ENCODE data around the gene ZP1.

- TF ChIP-seq CHD4 (IDR thresholded peaks at IDR 0.05) (no peak), CBX3 (IDR thresholded peaks at IDR 0.05; ENCODE audit: borderline replicate concordance, low read depth) (no peak), TARDBP (IDR thresholded peaks at IDR 0.05; ENCODE audit: borderline replicate concordance) (no peak), POLR2A (IDR thresholded peaks at IDR 0.05; ENCODE audit: low read depth, low read length) (no peak), FOXK2 (IDR thresholded peaks at IDR 0.05) (no peak), NR2C2 (IDR thresholded peaks at IDR 0.05; ENCODE audit: borderline replicate concordance, control insufficient read depth, insufficient read length, low read depth) (no peak)
- TF ChIP-seq, protein P1, sequence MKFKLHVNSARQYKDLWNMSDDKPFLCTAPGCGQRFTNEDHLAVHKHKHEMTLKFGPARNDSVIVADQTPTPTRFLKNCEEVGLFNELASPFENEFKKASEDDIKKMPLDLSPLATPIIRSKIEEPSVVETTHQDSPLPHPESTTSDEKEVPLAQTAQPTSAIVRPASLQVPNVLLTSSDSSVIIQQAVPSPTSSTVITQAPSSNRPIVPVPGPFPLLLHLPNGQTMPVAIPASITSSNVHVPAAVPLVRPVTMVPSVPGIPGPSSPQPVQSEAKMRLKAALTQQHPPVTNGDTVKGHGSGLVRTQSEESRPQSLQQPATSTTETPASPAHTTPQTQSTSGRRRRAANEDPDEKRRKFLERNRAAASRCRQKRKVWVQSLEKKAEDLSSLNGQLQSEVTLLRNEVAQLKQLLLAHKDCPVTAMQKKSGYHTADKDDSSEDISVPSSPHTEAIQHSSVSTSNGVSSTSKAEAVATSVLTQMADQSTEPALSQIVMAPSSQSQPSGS (IDR thresholded peaks at IDR 0.05; ENCODE audit: low read length), result no peak
- TF ChIP-seq, protein P2, sequence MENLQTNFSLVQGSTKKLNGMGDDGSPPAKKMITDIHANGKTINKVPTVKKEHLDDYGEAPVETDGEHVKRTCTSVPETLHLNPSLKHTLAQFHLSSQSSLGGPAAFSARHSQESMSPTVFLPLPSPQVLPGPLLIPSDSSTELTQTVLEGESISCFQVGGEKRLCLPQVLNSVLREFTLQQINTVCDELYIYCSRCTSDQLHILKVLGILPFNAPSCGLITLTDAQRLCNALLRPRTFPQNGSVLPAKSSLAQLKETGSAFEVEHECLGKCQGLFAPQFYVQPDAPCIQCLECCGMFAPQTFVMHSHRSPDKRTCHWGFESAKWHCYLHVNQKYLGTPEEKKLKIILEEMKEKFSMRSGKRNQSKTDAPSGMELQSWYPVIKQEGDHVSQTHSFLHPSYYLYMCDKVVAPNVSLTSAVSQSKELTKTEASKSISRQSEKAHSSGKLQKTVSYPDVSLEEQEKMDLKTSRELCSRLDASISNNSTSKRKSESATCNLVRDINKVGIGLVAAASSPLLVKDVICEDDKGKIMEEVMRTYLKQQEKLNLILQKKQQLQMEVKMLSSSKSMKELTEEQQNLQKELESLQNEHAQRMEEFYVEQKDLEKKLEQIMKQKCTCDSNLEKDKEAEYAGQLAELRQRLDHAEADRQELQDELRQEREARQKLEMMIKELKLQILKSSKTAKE (IDR thresholded peaks at IDR 0.05; ENCODE audit: low read depth, poor library complexity, severe bottlenecking), result no peak
- TF ChIP-seq, protein P3, sequence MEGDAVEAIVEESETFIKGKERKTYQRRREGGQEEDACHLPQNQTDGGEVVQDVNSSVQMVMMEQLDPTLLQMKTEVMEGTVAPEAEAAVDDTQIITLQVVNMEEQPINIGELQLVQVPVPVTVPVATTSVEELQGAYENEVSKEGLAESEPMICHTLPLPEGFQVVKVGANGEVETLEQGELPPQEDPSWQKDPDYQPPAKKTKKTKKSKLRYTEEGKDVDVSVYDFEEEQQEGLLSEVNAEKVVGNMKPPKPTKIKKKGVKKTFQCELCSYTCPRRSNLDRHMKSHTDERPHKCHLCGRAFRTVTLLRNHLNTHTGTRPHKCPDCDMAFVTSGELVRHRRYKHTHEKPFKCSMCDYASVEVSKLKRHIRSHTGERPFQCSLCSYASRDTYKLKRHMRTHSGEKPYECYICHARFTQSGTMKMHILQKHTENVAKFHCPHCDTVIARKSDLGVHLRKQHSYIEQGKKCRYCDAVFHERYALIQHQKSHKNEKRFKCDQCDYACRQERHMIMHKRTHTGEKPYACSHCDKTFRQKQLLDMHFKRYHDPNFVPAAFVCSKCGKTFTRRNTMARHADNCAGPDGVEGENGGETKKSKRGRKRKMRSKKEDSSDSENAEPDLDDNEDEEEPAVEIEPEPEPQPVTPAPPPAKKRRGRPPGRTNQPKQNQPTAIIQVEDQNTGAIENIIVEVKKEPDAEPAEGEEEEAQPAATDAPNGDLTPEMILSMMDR (IDR thresholded peaks at IDR 0.05 in 2 of 3, conservative IDR thresholded peaks at IDR 0.05 in 1 of 3; ENCODE audit: control insufficient read depth in 2 of 3, extremely low read depth in 1 of 3, insufficient read depth in 1 of 3, low read depth in 3 of 3, low read length in 3 of 3), result no peak
These were observed 8.4 kb upstream of the ZP1 start for GRCh38 chr11:60858731-60859464.
